B cell (primary cell): ENCODE results near the gene MAZ.

Experiments used
- CTCF ChIP-seq: fragments of 200-600 bp; IDR thresholded peaks from one replicate; pipeline ENCODE4 v1.8.0; 2022; ENCODE audit warnings: antibody characterized with exemption, mild to moderate bottlenecking
- EZH2 ChIP-seq: IDR thresholded peaks from 2 replicates; pipeline ENCODE4 v1.6.1; 2012; ENCODE audit warnings: borderline replicate concordance, low read depth, mild to moderate bottlenecking, moderate library complexity, low read length; ENCODE audit not compliant: insufficient read depth, poor library complexity, severe bottlenecking

- TF ChIP-seq CTCF (no peak), EZH2 (no peak)
Measured at GRCh38 chr16:29760567-29761279, 45.6 kb upstream of the MAZ start.
